ENCODE results near the gene SCAPER.

Gene SCAPER

GRCh38 chr15:76863123-76863522 is 42.0 kb downstream of the SCAPER start:
- Histone ChIP-seq H3K9me3 (ENCODE audit: control insufficient read depth, insufficient read depth, low read depth, low read length) (no peaks in the 10 kb centered on the region), H3K4me1 (ENCODE audit: control insufficient read depth, insufficient read depth, low read length) (peaks cover 36% of the 10 kb centered on the region; the same call in 1 of the 2 replicates), H3K36me3 (ENCODE audit: control insufficient read depth in 2 of 2, insufficient read depth in 1 of 2, low read length in 2 of 2) (0 out of 3 replicates have a peak, but pooled peaks cover 0 to 3% of the 10 kb centered on the region in 2 experiments), H3K4me3 (ENCODE audit: low read depth, low read length) (no peak overlapping the region), H3K27ac (ENCODE audit: extremely low read depth, low read depth, low read length) (0 out of 2 replicates have a peak overlapping the region, but pooled peaks have one; percentile 1)
- 0 out of 2 replicates have a peak, but pooled peaks have one; percentile 40 for TF ChIP-seq PRDM6 (tag by site-specific recombination; IDR thresholded peaks at IDR 0.05)
- no peak for TF ChIP-seq ZNF366 (tag by site-specific recombination; conservative IDR thresholded peaks at IDR 0.05)
- peak; percentile 44; the same call in 1 of the 2 replicates for TF ChIP-seq OSR2 (tag by site-specific recombination; IDR thresholded peaks at IDR 0.05)
- TF ChIP-seq WT1 (tag by site-specific recombination; IDR thresholded peaks at IDR 0.05), result peak; percentile 70
- no peak for TF ChIP-seq ZNF138 (tag by site-specific recombination; IDR thresholded peaks at IDR 0.05; ENCODE audit: borderline replicate concordance)
- peak; percentile 68 for TF ChIP-seq PRDM10 (tag by site-specific recombination; IDR thresholded peaks at IDR 0.05)
- TF ChIP-seq ZNF449 (tag by site-specific recombination; IDR thresholded peaks at IDR 0.05), result 0 out of 2 replicates have a peak, but pooled peaks have one; percentile 22
- TF ChIP-seq HOXA7 (CRISPR knock-in tag; IDR thresholded peaks at IDR 0.05; ENCODE audit: borderline replicate concordance), result no peak
- TF ChIP-seq ZNF266 (tag by site-specific recombination; IDR thresholded peaks at IDR 0.05; ENCODE audit: low read depth), result no peak
- TF ChIP-seq ZNF670 (tag by site-specific recombination; IDR thresholded peaks at IDR 0.05; ENCODE audit: low read depth), result no peak
- 0 out of 2 replicates have a peak, but pooled peaks have one; percentile 12 for TF ChIP-seq GFI1B (tag by site-specific recombination; IDR thresholded peaks at IDR 0.05)
- peak; percentile 29; the same call in 1 of the 2 replicates for TF ChIP-seq ZFHX2 (tag by site-specific recombination; conservative IDR thresholded peaks at IDR 0.05)
- TF ChIP-seq ZNF561 (tag by site-specific recombination; IDR thresholded peaks at IDR 0.05; ENCODE audit: borderline replicate concordance), result 0 out of 2 replicates have a peak, but pooled peaks have one; percentile 41
- peak; percentile 55; the same call in 1 of the 2 replicates for TF ChIP-seq FEZF1 (tag by site-specific recombination; IDR thresholded peaks at IDR 0.05)
- no peak for TF ChIP-seq ZNF473 (tag by site-specific recombination; IDR thresholded peaks at IDR 0.05)
- no peak for TF ChIP-seq YY2 (tag by site-specific recombination; IDR thresholded peaks at IDR 0.05)
- no peak for TF ChIP-seq HOXD13 (CRISPR knock-in tag; IDR thresholded peaks at IDR 0.05; ENCODE audit: borderline replicate concordance)
- no peak for TF ChIP-seq ZNF626 (tag by site-specific recombination; IDR thresholded peaks at IDR 0.05)
- TF ChIP-seq ZNF132 (tag by site-specific recombination; IDR thresholded peaks at IDR 0.05; ENCODE audit: borderline replicate concordance), result no peak
- TF ChIP-seq ZSCAN30 (tag by site-specific recombination; IDR thresholded peaks at IDR 0.05), result 0 out of 2 replicates have a peak, but pooled peaks have one; percentile 24
- CTCF ChIA-PET, result interaction anchor here (0.6 kb wide), 1 partner anchor 711 kb away, joined by 3 read pairs; no protein-coding TSS in a partner anchor
- POLR2A ChIA-PET, result no interaction called here

All from HEK293 (cell line).